HEK293 (cell line): ENCODE measurements around the gene CHGA.

Source experiments
- CTCF ChIA-PET: fragments of 350-600 bp; formaldehyde crosslinking; extraction: SDS; loops from one replicate; lab custom pipeline; 2021; ENCODE audit warnings: antibody characterized with exemption; lab: Yijun Ruan, JAX
- POLR2A ChIA-PET: fragments of 300-600 bp; formaldehyde crosslinking; extraction: SDS; loops from one replicate; lab custom pipeline; 2020; ENCODE audit warnings: antibody characterized with exemption, inconsistent platforms; lab: Yijun Ruan, JAX
- H3K27ac ChIP-seq: fragments of 200-500 bp; sonication (Bioruptor generic); 2 replicates; pipeline ENCODE4 v1.5.1; 2014; ENCODE audit warnings: low read depth, low read length, control low read depth, inconsistent platforms; ENCODE audit errors: extremely low read depth
- H3K36me3 ChIP-seq, 2 experiments: fragments of 200-500 bp in 1 of 2; sonication (Bioruptor generic) in 1 of 2; 1 replicate in 1 of 2; 2 replicates in 1 of 2; pipeline ENCODE4 v1.5.1; 2014 to 2017; ENCODE audit warnings: inconsistent platforms in 2 of 2, low read length in 2 of 2; ENCODE audit not compliant: control insufficient read depth in 2 of 2, insufficient read depth in 1 of 2
- H3K4me1 ChIP-seq: fragments of 200-500 bp; sonication (Bioruptor generic); 2 replicates; pipeline ENCODE4 v1.5.1; 2014; ENCODE audit warnings: mild to moderate bottlenecking, low read length, inconsistent platforms; ENCODE audit not compliant: control insufficient read depth, insufficient read depth
- H3K4me3 ChIP-seq: 2 replicates; pipeline ENCODE4 v1.5.1; 2011; ENCODE audit warnings: low read depth, mild to moderate bottlenecking, control low read depth, low read length, moderate library complexity
- H3K9me3 ChIP-seq: fragments of 200-500 bp; sonication (Bioruptor generic); 2 replicates; pipeline ENCODE4 v1.5.1; 2014; ENCODE audit warnings: low read depth, low read length, inconsistent platforms; ENCODE audit not compliant: control insufficient read depth, insufficient read depth
- GLIS1 ChIP-seq: fragments of 450-650 bp; formaldehyde crosslinking; IDR thresholded peaks from 2 replicates; pipeline ENCODE4 v1.5.1; 2016; ENCODE audit warnings: missing biosample characterization, missing genetic modification characterization
- INSM2 ChIP-seq: fragments of 450-650 bp; formaldehyde crosslinking; IDR thresholded peaks from 2 replicates; pipeline ENCODE4 v1.5.1; 2016; ENCODE audit warnings: missing biosample characterization, missing genetic modification characterization
- KLF1 ChIP-seq: fragments of 450-650 bp; formaldehyde crosslinking; IDR thresholded peaks from 2 replicates; pipeline ENCODE4 v1.5.1; 2016; ENCODE audit warnings: missing biosample characterization, missing genetic modification characterization
- OSR2 ChIP-seq: fragments of 450-650 bp; formaldehyde crosslinking; IDR thresholded peaks from 2 replicates; pipeline ENCODE4 v1.5.1; 2016; ENCODE audit warnings: missing biosample characterization, missing genetic modification characterization
- YY1 ChIP-seq: fragments of 450-650 bp; formaldehyde crosslinking; IDR thresholded peaks from 2 replicates; pipeline ENCODE4 v1.5.1; 2018; ENCODE audit warnings: missing biosample characterization, missing genetic modification characterization
- ZBTB1 ChIP-seq: fragments of 450-650 bp; formaldehyde crosslinking; IDR thresholded peaks from 2 replicates; pipeline ENCODE4 v1.5.1; 2016; ENCODE audit warnings: missing biosample characterization, missing genetic modification characterization
- ZBTB20 ChIP-seq: fragments of 450-650 bp; formaldehyde crosslinking; IDR thresholded peaks from 2 replicates; pipeline ENCODE4 v1.5.1; 2016; ENCODE audit warnings: missing biosample characterization, missing genetic modification characterization
- ZBTB44 ChIP-seq: fragments of 450-650 bp; IDR thresholded peaks from 2 replicates; pipeline ENCODE4 v1.5.1; 2018; ENCODE audit warnings: missing biosample characterization, mild to moderate bottlenecking, missing genetic modification characterization
- ZBTB48 ChIP-seq: fragments of 450-650 bp; formaldehyde crosslinking; IDR thresholded peaks from 2 replicates; pipeline ENCODE4 v1.5.1; 2016; ENCODE audit warnings: missing biosample characterization, missing genetic modification characterization
- ZBTB7A ChIP-seq: fragments of 450-650 bp; formaldehyde crosslinking; IDR thresholded peaks from 2 replicates; pipeline ENCODE4 v1.5.1; 2016; ENCODE audit warnings: low read depth, missing biosample characterization, missing genetic modification characterization
- ZEB2 ChIP-seq: fragments of 450-650 bp; formaldehyde crosslinking; IDR thresholded peaks from 2 replicates; pipeline ENCODE4 v1.5.1; 2016; ENCODE audit warnings: missing biosample characterization, missing genetic modification characterization
- ZFP41 ChIP-seq: fragments of 450-650 bp; formaldehyde crosslinking; IDR thresholded peaks from 2 replicates; pipeline ENCODE4 v1.5.1; 2016; ENCODE audit warnings: missing biosample characterization, missing genetic modification characterization, borderline replicate concordance
- ZFP69B ChIP-seq: fragments of 450-650 bp; formaldehyde crosslinking; IDR thresholded peaks from 2 replicates; pipeline ENCODE4 v1.5.1; 2016; ENCODE audit warnings: missing biosample characterization, missing genetic modification characterization
- ZIC2 ChIP-seq: fragments of 450-650 bp; formaldehyde crosslinking; IDR thresholded peaks from 2 replicates; pipeline ENCODE4 v1.5.1; 2016; ENCODE audit warnings: missing biosample characterization, missing genetic modification characterization
- ZNF155 ChIP-seq: fragments of 450-650 bp; formaldehyde crosslinking; IDR thresholded peaks from 2 replicates; pipeline ENCODE4 v1.5.1; 2016; ENCODE audit warnings: missing biosample characterization, missing genetic modification characterization
- ZNF175 ChIP-seq: fragments of 450-650 bp; formaldehyde crosslinking; IDR thresholded peaks from 2 replicates; pipeline ENCODE4 v1.5.1; 2016; ENCODE audit warnings: missing biosample characterization, missing genetic modification characterization
- ZNF184 ChIP-seq: fragments of 450-650 bp; IDR thresholded peaks from 2 replicates; pipeline ENCODE4 v1.5.1; 2018; ENCODE audit warnings: missing biosample characterization, mild to moderate bottlenecking, missing genetic modification characterization
- ZNF223 ChIP-seq: fragments of 450-650 bp; formaldehyde crosslinking; IDR thresholded peaks from 2 replicates; pipeline ENCODE4 v1.5.1; 2016; ENCODE audit warnings: missing biosample characterization, missing genetic modification characterization
- ZNF335 ChIP-seq: fragments of 450-650 bp; formaldehyde crosslinking; conservative IDR thresholded peaks from 2 replicates; pipeline ENCODE4 v1.5.1; 2016; ENCODE audit warnings: missing biosample characterization, missing genetic modification characterization
- ZNF350 ChIP-seq: fragments of 450-650 bp; formaldehyde crosslinking; IDR thresholded peaks from 2 replicates; pipeline ENCODE4 v1.5.0; 2017; ENCODE audit warnings: missing biosample characterization, mild to moderate bottlenecking, missing genetic modification characterization
- ZNF416 ChIP-seq: fragments of 450-650 bp; formaldehyde crosslinking; IDR thresholded peaks from 2 replicates; pipeline ENCODE4 v1.5.1; 2016; ENCODE audit warnings: missing biosample characterization, missing genetic modification characterization
- ZNF514 ChIP-seq: fragments of 450-650 bp; formaldehyde crosslinking; IDR thresholded peaks from 2 replicates; pipeline ENCODE4 v1.5.1; 2016; ENCODE audit warnings: missing biosample characterization, missing genetic modification characterization
- ZNF549 ChIP-seq: fragments of 450-650 bp; IDR thresholded peaks from 2 replicates; pipeline ENCODE4 v1.5.1; 2018; ENCODE audit warnings: missing biosample characterization, missing genetic modification characterization, mild to moderate bottlenecking, inconsistent platforms, moderate library complexity
- ZNF560 ChIP-seq: fragments of 450-650 bp; formaldehyde crosslinking; IDR thresholded peaks from 2 replicates; pipeline ENCODE4 v1.5.1; 2017; ENCODE audit warnings: missing biosample characterization, missing genetic modification characterization, borderline replicate concordance
- ZNF571 ChIP-seq: fragments of 450-650 bp; formaldehyde crosslinking; IDR thresholded peaks from 2 replicates; pipeline ENCODE4 v1.5.0; 2017; ENCODE audit warnings: missing biosample characterization, missing genetic modification characterization
- ZNF585B ChIP-seq: fragments of 450-650 bp; formaldehyde crosslinking; IDR thresholded peaks from 2 replicates; pipeline ENCODE4 v1.5.1; 2016; ENCODE audit warnings: missing biosample characterization, missing genetic modification characterization
- ZNF626 ChIP-seq: fragments of 450-650 bp; sonication (Bioruptor Pico); formaldehyde crosslinking; IDR thresholded peaks from 2 replicates; pipeline ENCODE4 v1.5.1; 2018; ENCODE audit warnings: missing biosample characterization, missing genetic modification characterization, inconsistent platforms
- ZNF704 ChIP-seq: fragments of 450-650 bp; formaldehyde crosslinking; IDR thresholded peaks from 2 replicates; pipeline ENCODE4 v1.5.1; 2016; ENCODE audit warnings: missing biosample characterization, missing genetic modification characterization
- ZNF747 ChIP-seq: fragments of 450-650 bp; formaldehyde crosslinking; IDR thresholded peaks from 2 replicates; pipeline ENCODE4 v1.5.1; 2016; ENCODE audit warnings: missing biosample characterization, missing genetic modification characterization
- ZNF830 ChIP-seq: fragments of 450-650 bp; IDR thresholded peaks from 2 replicates; pipeline ENCODE4 v1.5.0; 2018; ENCODE audit warnings: missing biosample characterization, missing genetic modification characterization, low read depth, mild to moderate bottlenecking, moderate library complexity

The CHGA gene

GRCh38 chr14:92944976-92945375, 22.0 kb downstream of the CHGA start (continued):
- no peak for TF ChIP-seq ZNF416 (tag by site-specific recombination)
- TF ChIP-seq, all 188 proteins: peak for 0

- ChIA-PET POLR2A (no interaction called here), CTCF (no interaction called here)
- no peaks in the 10 kb centered on the region for H3K9me3 ChIP-seq
- no peaks in the 10 kb centered on the region for H3K4me1 ChIP-seq
- H3K36me3 ChIP-seq = peaks cover 0 to 25% of the 10 kb centered on the region in 2 experiments; a peak in 2 of 3 replicates
- H3K4me3 ChIP-seq = no peak overlapping the region
- no peak overlapping the region for H3K27ac ChIP-seq
- TF ChIP-seq ZIC2 (tag by site-specific recombination) = peak; percentile 29; the same call in 1 of the 2 replicates
- TF ChIP-seq ZBTB48 (tag by site-specific recombination) = no peak
- TF ChIP-seq, all 188 proteins: peak for 1
These were observed 22.6 kb downstream of the CHGA start for GRCh38 chr14:92945544-92945943.

- Histone ChIP-seq H3K4me3 (no peak overlapping the region), H3K4me1 (no peaks in the 10 kb centered on the region), H3K27ac (no peak overlapping the region), H3K9me3 (no peaks in the 10 kb centered on the region), H3K36me3 (peaks cover 0 to 32% of the 10 kb centered on the region in 2 experiments; a peak in 2 of 3 replicates)
- ChIA-PET POLR2A (no interaction called here), CTCF (interaction anchor here (1.6 to 2.5 kb wide), 2 partner anchors 167 to 192 kb away, joined by 4 to 13 read pairs; no protein-coding TSS in a partner anchor)
- TF ChIP-seq ZNF223 (no peak), ZNF585B (tag by site-specific recombination) (no peak), ZFP69B (tag by site-specific recombination) (0 out of 2 replicates have a peak, but pooled peaks have one; percentile 24), OSR2 (tag by site-specific recombination) (0 out of 2 replicates have a peak, but pooled peaks have one; percentile 20), ZNF416 (tag by site-specific recombination) (no peak), ZNF184 (no peak), ZNF155 (tag by site-specific recombination) (no peak), ZBTB7A (tag by site-specific recombination) (no peak), ZNF175 (tag by site-specific recombination) (no peak), INSM2 (peak; percentile 7; the same call in 1 of the 2 replicates), ZFP41 (tag by site-specific recombination) (no peak), KLF1 (tag by site-specific recombination) (peak; percentile 96), ZNF747 (tag by site-specific recombination) (no peak), YY1 (tag by site-specific recombination) (no peak), ZNF549 (tag by site-specific recombination) (no peak), ZNF560 (tag by site-specific recombination) (no peak), ZBTB48 (tag by site-specific recombination) (no peak), GLIS1 (peak; percentile 84), ZBTB20 (no peak), ZNF335 (tag by site-specific recombination) (no peak), ZBTB1 (tag by site-specific recombination) (no peak), ZNF571 (tag by site-specific recombination) (no peak), ZNF626 (no peak), ZEB2 (tag by site-specific recombination) (peak; percentile 84), ZBTB44 (tag by site-specific recombination) (no peak), ZNF830 (tag by site-specific recombination) (no peak), ZNF704 (tag by site-specific recombination) (no peak), ZNF350 (tag by site-specific recombination) (no peak), ZNF514 (tag by site-specific recombination) (no peak)
These were observed 23.3 kb downstream of the CHGA start for GRCh38 chr14:92945959-92946846.
